ENCODE measurements around the gene APOC3.
A peak's percentile ranks its signal among the peaks of the same experiment; 100 is the strongest.

The APOC3 gene

DNA sequence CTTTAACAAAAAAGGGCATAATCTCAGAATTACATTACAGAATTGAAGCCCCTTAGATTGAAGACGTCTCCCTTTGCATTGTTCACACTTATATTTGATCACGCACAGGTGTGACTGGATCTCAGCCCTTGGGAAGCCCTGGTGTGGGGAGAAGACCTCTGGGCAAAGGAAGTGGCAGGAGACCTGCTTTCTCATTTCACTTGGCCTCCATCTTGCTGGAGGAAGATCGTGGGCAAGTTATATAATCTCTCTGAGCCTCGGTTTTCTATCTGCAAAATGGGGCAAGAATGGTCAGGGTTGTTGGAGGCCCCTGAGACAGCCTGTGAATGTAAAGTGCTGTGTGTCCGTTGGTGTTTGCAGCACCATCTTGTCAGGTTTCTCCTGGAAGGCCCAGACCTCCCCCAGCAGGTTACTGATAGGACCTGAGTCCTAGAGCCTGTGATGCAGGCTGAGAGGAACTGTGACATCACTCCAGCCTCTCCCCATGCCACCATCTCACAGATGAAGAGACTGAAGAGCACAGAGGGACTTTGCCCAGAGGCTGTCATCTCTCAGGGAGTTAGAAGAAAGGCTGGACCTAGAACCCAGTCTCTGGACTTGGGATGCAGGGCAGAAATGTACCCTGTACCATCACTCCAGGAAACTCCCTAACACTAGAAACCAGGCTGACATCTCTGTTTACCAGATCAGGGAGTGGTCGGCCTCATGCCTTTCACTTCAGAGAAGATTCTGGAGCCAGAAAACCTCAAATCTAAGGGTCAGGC, 8.8 kb downstream of the APOC3 start:
- Histone ChIP-seq H3K4me3 (ENCODE audit: low read length in 2 of 2) (no peak overlapping the region), H2AFZ (ENCODE audit: low read length) (no peak overlapping the region), H3K18ac (ENCODE audit: low read length) (no peak overlapping the region), H3K79me1 (ENCODE audit: low read depth, low read length) (no peaks in the 10 kb centered on the region), H4K8ac (ENCODE audit: low read depth, low read length) (no peak overlapping the region), H3K14ac (ENCODE audit: low read length) (no peak overlapping the region), H4K91ac (ENCODE audit: low read depth, low read length, poor library complexity) (no peak overlapping the region), H2BK5ac (ENCODE audit: low read length) (no peak overlapping the region), H3K23ac (ENCODE audit: low read depth, low read length, poor library complexity) (no peak overlapping the region), H2BK120ac (ENCODE audit: low read depth, low read length) (no peak overlapping the region), H2BK12ac (ENCODE audit: low read length) (no peak overlapping the region), H3K27me3 (ENCODE audit: control insufficient read depth in 3 of 3, insufficient read depth in 3 of 3, low read depth in 1 of 3, low read length in 3 of 3) (peaks cover 0 to 10% (median 0%) of the 10 kb centered on the region in 3 experiments), H3K4ac (ENCODE audit: low read length) (no peak overlapping the region), H2BK15ac (ENCODE audit: low read length) (no peak overlapping the region), H3K4me2 (ENCODE audit: insufficient read depth, low read length, poor library complexity, severe bottlenecking) (no peak overlapping the region), H3K4me1 (ENCODE audit: control insufficient read depth in 2 of 2, insufficient read depth in 1 of 2, low read depth in 1 of 2, low read length in 2 of 2) (peaks cover 9 to 20% of the 10 kb centered on the region in 2 donors), H3K27ac (replicated peaks; ENCODE audit: low read length) (no peak overlapping the region), H3K9ac (ENCODE audit: low read depth, low read length, poor library complexity) (no peak overlapping the region), H3K36me3 (replicated peaks in 1 of 2; ENCODE audit: control insufficient read depth in 2 of 2, insufficient read depth in 2 of 2, low read length in 2 of 2) (peaks cover 1 to 9% of the 10 kb centered on the region in 2 donors), H3K9me3 (replicated peaks in 1 of 2; ENCODE audit: control insufficient read depth in 2 of 2, insufficient read depth in 1 of 2, low read depth in 1 of 2, low read length in 2 of 2) (no peaks in the 10 kb centered on the region), H2AK5ac (ENCODE audit: low read depth, low read length) (no peak overlapping the region)
- WGBS, 2 donors (ENCODE audit: extremely low coverage in 2 of 2, insufficient read length in 2 of 2, insufficient replicate concordance in 1 of 2) = no CpG with 5 or more reads among the region's 6 CpGs
- no peak for DNase-seq (ENCODE audit: low spot score)

DNA sequence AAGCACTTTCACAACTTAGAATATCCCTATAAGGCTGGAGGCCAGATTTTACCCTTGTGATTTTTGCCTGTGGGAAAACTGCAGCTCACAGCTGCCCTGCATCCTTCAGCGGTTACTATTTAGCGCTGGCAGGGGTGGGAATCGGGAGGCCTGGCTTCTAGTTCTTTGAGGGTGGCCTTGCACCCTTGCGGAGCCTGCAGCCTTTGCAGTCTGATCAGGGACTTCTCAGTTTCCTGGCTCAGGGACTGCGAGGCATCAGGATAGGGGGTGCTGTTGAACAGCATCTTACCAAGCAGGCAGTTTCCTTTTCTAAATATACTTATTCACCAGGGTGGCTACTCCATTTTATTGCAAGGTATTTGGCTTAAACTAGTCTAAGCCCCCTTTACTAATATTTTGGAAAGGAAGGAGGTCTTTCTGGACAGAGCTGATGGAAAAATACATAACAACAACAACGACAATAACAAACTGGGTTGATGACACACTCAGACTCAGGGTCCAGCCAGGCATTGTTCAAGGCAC, 10.6 kb downstream of the APOC3 start:
- H3K4me1 ChIP-seq (ENCODE audit: control insufficient read depth in 2 of 2, insufficient read depth in 1 of 2, low read depth in 1 of 2, low read length in 2 of 2) = peaks cover 9 to 21% of the 10 kb centered on the region in 2 donors
- H2AK5ac ChIP-seq (ENCODE audit: low read depth, low read length) = no peak overlapping the region
- no peak for DNase-seq (ENCODE audit: low spot score)
- H2BK15ac ChIP-seq (ENCODE audit: low read length) = no peak overlapping the region
- H3K9ac ChIP-seq (ENCODE audit: low read depth, low read length, poor library complexity) = no peak overlapping the region
- H3K4ac ChIP-seq (ENCODE audit: low read length) = no peak overlapping the region
- H3K27ac ChIP-seq (replicated peaks; ENCODE audit: low read length) = no peak overlapping the region
- peaks cover 8 to 25% of the 10 kb centered on the region in 2 donors for H3K36me3 ChIP-seq (replicated peaks in 1 of 2; ENCODE audit: control insufficient read depth in 2 of 2, insufficient read depth in 2 of 2, low read length in 2 of 2)
- H3K18ac ChIP-seq (ENCODE audit: low read length) = no peak overlapping the region
- H3K4me3 ChIP-seq (ENCODE audit: low read length in 2 of 2) = no peak overlapping the region
- H4K91ac ChIP-seq (ENCODE audit: low read depth, low read length, poor library complexity) = no peak overlapping the region
- no peak overlapping the region for H3K4me2 ChIP-seq (ENCODE audit: insufficient read depth, low read length, poor library complexity, severe bottlenecking)
- no peak overlapping the region for H3K14ac ChIP-seq (ENCODE audit: low read length)
- no peak overlapping the region for H3K23ac ChIP-seq (ENCODE audit: low read depth, low read length, poor library complexity)
- no peak overlapping the region for H2BK12ac ChIP-seq (ENCODE audit: low read length)
- peaks cover 0 to 5% (median 0%) of the 10 kb centered on the region in 3 experiments for H3K27me3 ChIP-seq (ENCODE audit: control insufficient read depth in 3 of 3, insufficient read depth in 3 of 3, low read depth in 1 of 3, low read length in 3 of 3)
- H2AFZ ChIP-seq (ENCODE audit: low read length) = peak overlapping the region; percentile 10
- no peak overlapping the region for H2BK120ac ChIP-seq (ENCODE audit: low read depth, low read length)
- no peaks in the 10 kb centered on the region for H3K9me3 ChIP-seq (replicated peaks in 1 of 2; ENCODE audit: control insufficient read depth in 2 of 2, insufficient read depth in 1 of 2, low read depth in 1 of 2, low read length in 2 of 2)
- no peak overlapping the region for H4K8ac ChIP-seq (ENCODE audit: low read depth, low read length)
- WGBS, 2 donors (ENCODE audit: extremely low coverage in 2 of 2, insufficient read length in 2 of 2, insufficient replicate concordance in 1 of 2) = no CpG with 5 or more reads among the region's 6 CpGs
- no peak overlapping the region for H2BK5ac ChIP-seq (ENCODE audit: low read length)
- no peaks in the 10 kb centered on the region for H3K79me1 ChIP-seq (ENCODE audit: low read depth, low read length)

DNA sequence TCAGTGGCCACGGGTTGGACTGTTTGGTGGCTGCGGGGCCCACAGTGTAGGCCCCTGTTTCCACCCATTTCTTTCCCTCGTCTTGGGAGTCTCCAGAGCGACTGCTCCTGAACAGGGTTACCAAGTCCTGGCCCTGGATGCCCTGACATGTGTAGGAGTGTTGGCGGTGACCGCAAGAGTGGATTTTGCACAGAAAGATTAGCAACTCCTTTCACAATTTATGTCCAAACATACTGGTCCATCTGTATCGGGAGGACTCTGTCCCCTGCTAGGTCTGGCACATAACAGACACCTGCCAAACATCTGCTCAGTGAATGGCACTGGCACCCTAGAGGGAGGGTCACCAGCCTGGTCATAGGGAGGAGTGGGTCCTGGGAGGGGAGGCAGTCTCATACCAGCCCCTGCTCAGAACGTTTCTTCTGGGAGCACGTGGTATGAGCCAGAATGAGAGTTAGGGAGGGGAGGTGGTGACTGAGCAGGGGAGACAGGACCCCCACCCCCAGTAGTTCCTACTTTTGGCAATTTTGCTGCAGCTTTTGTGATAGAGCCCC, 11.1 kb downstream of the APOC3 start:
- Histone ChIP-seq H3K14ac (ENCODE audit: low read length) (no peak overlapping the region), H4K91ac (ENCODE audit: low read depth, low read length, poor library complexity) (no peak overlapping the region), H2BK12ac (ENCODE audit: low read length) (no peak overlapping the region), H3K9me3 (replicated peaks in 1 of 2; ENCODE audit: control insufficient read depth in 2 of 2, insufficient read depth in 1 of 2, low read depth in 1 of 2, low read length in 2 of 2) (no peaks in the 10 kb centered on the region), H2AK5ac (ENCODE audit: low read depth, low read length) (no peak overlapping the region), H3K27ac (replicated peaks; ENCODE audit: low read length) (no peak overlapping the region), H3K18ac (ENCODE audit: low read length) (no peak overlapping the region), H2BK120ac (ENCODE audit: low read depth, low read length) (no peak overlapping the region), H3K4ac (ENCODE audit: low read length) (no peak overlapping the region), H3K27me3 (ENCODE audit: control insufficient read depth in 3 of 3, insufficient read depth in 3 of 3, low read depth in 1 of 3, low read length in 3 of 3) (no peaks in the 10 kb centered on the region), H2BK5ac (ENCODE audit: low read length) (no peak overlapping the region), H2AFZ (ENCODE audit: low read length) (peak overlapping the region; percentile 10), H3K23ac (ENCODE audit: low read depth, low read length, poor library complexity) (no peak overlapping the region), H3K9ac (ENCODE audit: low read depth, low read length, poor library complexity) (no peak overlapping the region), H3K79me1 (ENCODE audit: low read depth, low read length) (no peaks in the 10 kb centered on the region), H3K4me3 (ENCODE audit: low read length in 2 of 2) (no peak overlapping the region), H3K4me1 (ENCODE audit: control insufficient read depth in 2 of 2, insufficient read depth in 1 of 2, low read depth in 1 of 2, low read length in 2 of 2) (peaks cover 9 to 17% of the 10 kb centered on the region in 2 donors), H3K4me2 (ENCODE audit: insufficient read depth, low read length, poor library complexity, severe bottlenecking) (no peak overlapping the region), H2BK15ac (ENCODE audit: low read length) (no peak overlapping the region), H4K8ac (ENCODE audit: low read depth, low read length) (no peak overlapping the region), H3K36me3 (replicated peaks in 1 of 2; ENCODE audit: control insufficient read depth in 2 of 2, insufficient read depth in 2 of 2, low read length in 2 of 2) (peaks cover 8 to 30% of the 10 kb centered on the region in 2 donors)
- DNase-seq (ENCODE audit: low spot score) = no peak
- no CpG with 5 or more reads among the region's 9 CpGs for WGBS, 2 donors (ENCODE audit: extremely low coverage in 2 of 2, insufficient read length in 2 of 2, insufficient replicate concordance in 1 of 2)

DNA sequence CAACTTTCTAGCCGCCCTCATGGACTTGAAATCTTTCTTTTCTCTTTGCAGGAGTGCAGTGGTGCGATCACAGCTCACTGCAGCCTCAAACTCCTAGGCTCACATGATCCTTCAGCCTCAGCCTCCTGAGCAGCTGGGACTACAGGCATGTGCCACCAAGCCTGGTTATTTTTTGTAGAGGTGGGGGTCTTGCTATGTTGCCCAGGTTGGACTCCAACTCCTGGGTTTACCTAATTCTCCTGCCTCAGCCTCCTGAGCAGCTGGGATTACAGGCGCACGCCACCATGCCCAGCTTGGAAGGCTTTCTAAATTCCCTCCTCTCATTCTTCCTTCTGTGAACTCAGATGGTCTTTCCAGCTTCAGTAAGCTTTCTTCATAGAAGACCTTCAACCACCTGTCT, 12.4 kb downstream of the APOC3 start:
- H3K4me3 ChIP-seq (ENCODE audit: low read length in 2 of 2) = no peak overlapping the region
- H3K4me1 ChIP-seq (ENCODE audit: control insufficient read depth in 2 of 2, insufficient read depth in 1 of 2, low read depth in 1 of 2, low read length in 2 of 2) = peaks cover 9 to 12% of the 10 kb centered on the region in 2 donors
- no peak overlapping the region for H2BK12ac ChIP-seq (ENCODE audit: low read length)
- H3K18ac ChIP-seq (ENCODE audit: low read length) = no peak overlapping the region
- no peak overlapping the region for H3K4ac ChIP-seq (ENCODE audit: low read length)
- peaks cover 19 to 43% of the 10 kb centered on the region in 2 donors for H3K36me3 ChIP-seq (replicated peaks in 1 of 2; ENCODE audit: control insufficient read depth in 2 of 2, insufficient read depth in 2 of 2, low read length in 2 of 2)
- no peak overlapping the region for H4K91ac ChIP-seq (ENCODE audit: low read depth, low read length, poor library complexity)
- H3K79me1 ChIP-seq (ENCODE audit: low read depth, low read length) = no peaks in the 10 kb centered on the region
- H3K27ac ChIP-seq (replicated peaks; ENCODE audit: low read length) = no peak overlapping the region
- no peak overlapping the region for H2AFZ ChIP-seq (ENCODE audit: low read length)
- no peak overlapping the region for H2BK15ac ChIP-seq (ENCODE audit: low read length)
- no peak overlapping the region for H3K23ac ChIP-seq (ENCODE audit: low read depth, low read length, poor library complexity)
- H3K4me2 ChIP-seq (ENCODE audit: insufficient read depth, low read length, poor library complexity, severe bottlenecking) = no peak overlapping the region
- no peaks in the 10 kb centered on the region for H3K27me3 ChIP-seq (ENCODE audit: control insufficient read depth in 3 of 3, insufficient read depth in 3 of 3, low read depth in 1 of 3, low read length in 3 of 3)
- H3K14ac ChIP-seq (ENCODE audit: low read length) = no peak overlapping the region
- no peak overlapping the region for H2BK5ac ChIP-seq (ENCODE audit: low read length)
- no peak overlapping the region for H4K8ac ChIP-seq (ENCODE audit: low read depth, low read length)
- no CpG with 5 or more reads among the region's 4 CpGs for WGBS, 2 donors (ENCODE audit: extremely low coverage in 2 of 2, insufficient read length in 2 of 2, insufficient replicate concordance in 1 of 2)
- no peak for DNase-seq (ENCODE audit: low spot score)
- no peak overlapping the region for H2AK5ac ChIP-seq (ENCODE audit: low read depth, low read length)
- H3K9me3 ChIP-seq (replicated peaks in 1 of 2; ENCODE audit: control insufficient read depth in 2 of 2, insufficient read depth in 1 of 2, low read depth in 1 of 2, low read length in 2 of 2) = no peaks in the 10 kb centered on the region
- no peak overlapping the region for H3K9ac ChIP-seq (ENCODE audit: low read depth, low read length, poor library complexity)
- no peak overlapping the region for H2BK120ac ChIP-seq (ENCODE audit: low read depth, low read length)

Data from neuronal stem cell (in vitro differentiated cells).